ENCODE measurements around the gene TMEM8B.

GRCh38 chr9:35869621-35870216 lies 40.7 kb downstream of the TMEM8B start:
- TF ChIP-seq, protein P1, sequence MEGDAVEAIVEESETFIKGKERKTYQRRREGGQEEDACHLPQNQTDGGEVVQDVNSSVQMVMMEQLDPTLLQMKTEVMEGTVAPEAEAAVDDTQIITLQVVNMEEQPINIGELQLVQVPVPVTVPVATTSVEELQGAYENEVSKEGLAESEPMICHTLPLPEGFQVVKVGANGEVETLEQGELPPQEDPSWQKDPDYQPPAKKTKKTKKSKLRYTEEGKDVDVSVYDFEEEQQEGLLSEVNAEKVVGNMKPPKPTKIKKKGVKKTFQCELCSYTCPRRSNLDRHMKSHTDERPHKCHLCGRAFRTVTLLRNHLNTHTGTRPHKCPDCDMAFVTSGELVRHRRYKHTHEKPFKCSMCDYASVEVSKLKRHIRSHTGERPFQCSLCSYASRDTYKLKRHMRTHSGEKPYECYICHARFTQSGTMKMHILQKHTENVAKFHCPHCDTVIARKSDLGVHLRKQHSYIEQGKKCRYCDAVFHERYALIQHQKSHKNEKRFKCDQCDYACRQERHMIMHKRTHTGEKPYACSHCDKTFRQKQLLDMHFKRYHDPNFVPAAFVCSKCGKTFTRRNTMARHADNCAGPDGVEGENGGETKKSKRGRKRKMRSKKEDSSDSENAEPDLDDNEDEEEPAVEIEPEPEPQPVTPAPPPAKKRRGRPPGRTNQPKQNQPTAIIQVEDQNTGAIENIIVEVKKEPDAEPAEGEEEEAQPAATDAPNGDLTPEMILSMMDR (IDR thresholded peaks at IDR 0.05; ENCODE audit: control extremely low read depth in 1 of 3, insufficient read depth in 1 of 3, low read depth in 1 of 3, low read length in 3 of 3), result no peak
- TF ChIP-seq, protein P2, sequence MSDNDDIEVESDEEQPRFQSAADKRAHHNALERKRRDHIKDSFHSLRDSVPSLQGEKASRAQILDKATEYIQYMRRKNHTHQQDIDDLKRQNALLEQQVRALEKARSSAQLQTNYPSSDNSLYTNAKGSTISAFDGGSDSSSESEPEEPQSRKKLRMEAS (IDR thresholded peaks at IDR 0.05), result no peak
